ENCODE data around the gene CSNK1D.
A peak's percentile ranks its signal among the peaks of the same experiment; 100 is the strongest.

Gene CSNK1D

DNA sequence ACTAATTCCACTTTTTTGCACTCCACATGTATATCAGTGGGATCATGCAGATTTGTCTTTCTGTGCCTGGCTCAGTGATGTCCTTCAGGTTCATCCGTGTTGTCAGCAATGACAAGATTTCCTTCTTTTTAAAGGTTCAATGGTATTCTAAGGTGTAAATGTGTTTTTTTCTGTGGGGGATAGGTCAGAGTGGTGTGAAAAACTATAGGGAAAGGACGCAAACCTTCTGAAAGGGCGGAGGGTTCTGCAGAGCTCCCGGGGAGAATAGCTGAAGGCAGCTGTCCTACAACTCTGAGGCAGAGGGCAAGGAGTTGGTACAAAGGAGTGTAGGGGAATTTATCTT lies 21.9 kb upstream of the CSNK1D start:
- no peak for TF ChIP-seq TAF1 (IDR thresholded peaks at IDR 0.05; ENCODE audit: borderline replicate concordance, insufficient read depth, low read length)
- TF ChIP-seq FOXP2 (optimal IDR thresholded peaks at IDR 0.05; ENCODE audit: borderline replicate concordance, extremely low read depth, extremely low read length, insufficient read depth): no peak

- TF ChIP-seq FOXP2 (optimal IDR thresholded peaks at IDR 0.05; ENCODE audit: borderline replicate concordance, extremely low read depth, extremely low read length, insufficient read depth) (no peak), POLR2AphosphoS5 (IDR thresholded peaks at IDR 0.05; ENCODE audit: low read depth, low read length) (peak; percentile 44)
These were observed 20.7 kb upstream of the CSNK1D start for GRCh38 chr17:82294064-82294773.

GRCh38 chr17:82292251-82293154 lies 19.0 kb upstream of the CSNK1D start:
- no peak for TF ChIP-seq FOXP2 (optimal IDR thresholded peaks at IDR 0.05; ENCODE audit: borderline replicate concordance, extremely low read depth, extremely low read length, insufficient read depth)
- peak; percentile 19 to 50; a peak in 2 of 4 replicates for TF ChIP-seq REST (IDR thresholded peaks at IDR 0.05; ENCODE audit: insufficient read depth in 1 of 2, low read depth in 2 of 2, low read length in 2 of 2)
- peak; percentile 77; the same call in 1 of the 2 replicates for TF ChIP-seq SIN3A (IDR thresholded peaks at IDR 0.05; ENCODE audit: borderline replicate concordance, insufficient read depth, low read length)
- TF ChIP-seq POLR2AphosphoS5 (IDR thresholded peaks at IDR 0.05; ENCODE audit: low read depth, low read length): peak; percentile 99
- TF ChIP-seq TAF1 (IDR thresholded peaks at IDR 0.05; ENCODE audit: borderline replicate concordance, insufficient read depth, low read length): peak; percentile 87; the same call in 1 of the 2 replicates

DNA sequence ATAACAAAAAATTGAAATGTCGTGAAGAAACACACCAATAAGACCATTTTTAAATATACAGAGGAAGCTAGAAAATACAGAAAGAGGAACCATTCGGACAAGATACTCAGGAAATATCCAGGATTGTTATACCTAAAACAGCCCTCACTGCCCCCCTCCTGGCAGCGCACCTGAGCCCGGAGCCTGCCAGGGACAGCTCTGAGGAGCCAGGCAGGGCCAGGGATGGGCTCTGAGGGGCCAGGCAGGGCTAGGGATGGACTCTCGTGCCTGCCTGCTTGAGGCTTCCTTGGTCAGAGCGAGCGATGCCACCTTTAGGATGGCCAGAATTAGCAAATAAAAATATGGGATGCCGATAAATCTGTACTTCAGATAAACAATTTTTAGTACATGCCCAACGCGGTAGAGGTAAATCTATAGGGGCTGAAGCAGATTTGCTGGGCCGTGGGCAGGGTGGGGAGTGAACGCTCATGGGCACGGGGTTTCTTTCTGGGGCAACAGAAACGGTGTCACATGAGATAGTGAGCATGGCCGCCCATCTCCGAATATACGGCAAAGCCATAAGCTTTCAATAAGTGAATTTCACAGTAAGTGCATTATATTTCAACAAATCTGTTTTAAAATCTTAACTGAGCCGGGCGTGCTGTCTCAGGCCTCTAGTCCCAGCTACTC lies 18.2 kb upstream of the CSNK1D start:
- TF ChIP-seq FOXP2 (optimal IDR thresholded peaks at IDR 0.05; ENCODE audit: borderline replicate concordance, extremely low read depth, extremely low read length, insufficient read depth) (no peak), TAF1 (IDR thresholded peaks at IDR 0.05; ENCODE audit: borderline replicate concordance, insufficient read depth, low read length) (no peak), REST (IDR thresholded peaks at IDR 0.05; ENCODE audit: insufficient read depth in 1 of 2, low read depth in 2 of 2, low read length in 2 of 2) (no peak), SIN3A (IDR thresholded peaks at IDR 0.05; ENCODE audit: borderline replicate concordance, insufficient read depth, low read length) (no peak), POLR2AphosphoS5 (IDR thresholded peaks at IDR 0.05; ENCODE audit: low read depth, low read length) (no peak)

- TF ChIP-seq TAF1 (IDR thresholded peaks at IDR 0.05; ENCODE audit: borderline replicate concordance, insufficient read depth, low read length) (no peak), POLR2AphosphoS5 (IDR thresholded peaks at IDR 0.05; ENCODE audit: low read depth, low read length) (no peak), REST (IDR thresholded peaks at IDR 0.05; ENCODE audit: insufficient read depth in 1 of 2, low read depth in 2 of 2, low read length in 2 of 2) (no peak), SIN3A (IDR thresholded peaks at IDR 0.05; ENCODE audit: borderline replicate concordance, insufficient read depth, low read length) (no peak), FOXP2 (optimal IDR thresholded peaks at IDR 0.05; ENCODE audit: borderline replicate concordance, extremely low read depth, extremely low read length, insufficient read depth) (no peak)
These were observed 14.6 kb upstream of the CSNK1D start for GRCh38 chr17:82287868-82288801.

Measured in PFSK-1 (cell line).